ENCODE measurements around the gene OBSCN.

OBSCN gene

GRCh38 chr1:228211531-228212414 is 3.9 kb downstream of the OBSCN start:
- in situ Hi-C loops (cut with MboI; ENCODE audit: low sequenced_read_pairs, unreplicated experiment) = no loop called here
- TF ChIP-seq, protein P1, sequence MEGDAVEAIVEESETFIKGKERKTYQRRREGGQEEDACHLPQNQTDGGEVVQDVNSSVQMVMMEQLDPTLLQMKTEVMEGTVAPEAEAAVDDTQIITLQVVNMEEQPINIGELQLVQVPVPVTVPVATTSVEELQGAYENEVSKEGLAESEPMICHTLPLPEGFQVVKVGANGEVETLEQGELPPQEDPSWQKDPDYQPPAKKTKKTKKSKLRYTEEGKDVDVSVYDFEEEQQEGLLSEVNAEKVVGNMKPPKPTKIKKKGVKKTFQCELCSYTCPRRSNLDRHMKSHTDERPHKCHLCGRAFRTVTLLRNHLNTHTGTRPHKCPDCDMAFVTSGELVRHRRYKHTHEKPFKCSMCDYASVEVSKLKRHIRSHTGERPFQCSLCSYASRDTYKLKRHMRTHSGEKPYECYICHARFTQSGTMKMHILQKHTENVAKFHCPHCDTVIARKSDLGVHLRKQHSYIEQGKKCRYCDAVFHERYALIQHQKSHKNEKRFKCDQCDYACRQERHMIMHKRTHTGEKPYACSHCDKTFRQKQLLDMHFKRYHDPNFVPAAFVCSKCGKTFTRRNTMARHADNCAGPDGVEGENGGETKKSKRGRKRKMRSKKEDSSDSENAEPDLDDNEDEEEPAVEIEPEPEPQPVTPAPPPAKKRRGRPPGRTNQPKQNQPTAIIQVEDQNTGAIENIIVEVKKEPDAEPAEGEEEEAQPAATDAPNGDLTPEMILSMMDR (IDR thresholded peaks at IDR 0.05; ENCODE audit: borderline replicate concordance, control extremely low read depth, extremely low read depth, insufficient read depth, missing control alignments) = no peak

GRCh38 chr1:228212415-228212965 is 4.6 kb downstream of the OBSCN start:
- TF ChIP-seq, protein P1 (IDR thresholded peaks at IDR 0.05; ENCODE audit: borderline replicate concordance, control extremely low read depth, extremely low read depth, insufficient read depth, missing control alignments) = no peak
- in situ Hi-C loops (cut with MboI; ENCODE audit: low sequenced_read_pairs, unreplicated experiment) = no loop called here
- DNase-seq (ENCODE audit: low spot score) = no peak

More at GRCh38 chr1:228211531-228212414, 3.9 kb downstream of the OBSCN start:
- no peak for DNase-seq (ENCODE audit: low spot score)

DNA sequence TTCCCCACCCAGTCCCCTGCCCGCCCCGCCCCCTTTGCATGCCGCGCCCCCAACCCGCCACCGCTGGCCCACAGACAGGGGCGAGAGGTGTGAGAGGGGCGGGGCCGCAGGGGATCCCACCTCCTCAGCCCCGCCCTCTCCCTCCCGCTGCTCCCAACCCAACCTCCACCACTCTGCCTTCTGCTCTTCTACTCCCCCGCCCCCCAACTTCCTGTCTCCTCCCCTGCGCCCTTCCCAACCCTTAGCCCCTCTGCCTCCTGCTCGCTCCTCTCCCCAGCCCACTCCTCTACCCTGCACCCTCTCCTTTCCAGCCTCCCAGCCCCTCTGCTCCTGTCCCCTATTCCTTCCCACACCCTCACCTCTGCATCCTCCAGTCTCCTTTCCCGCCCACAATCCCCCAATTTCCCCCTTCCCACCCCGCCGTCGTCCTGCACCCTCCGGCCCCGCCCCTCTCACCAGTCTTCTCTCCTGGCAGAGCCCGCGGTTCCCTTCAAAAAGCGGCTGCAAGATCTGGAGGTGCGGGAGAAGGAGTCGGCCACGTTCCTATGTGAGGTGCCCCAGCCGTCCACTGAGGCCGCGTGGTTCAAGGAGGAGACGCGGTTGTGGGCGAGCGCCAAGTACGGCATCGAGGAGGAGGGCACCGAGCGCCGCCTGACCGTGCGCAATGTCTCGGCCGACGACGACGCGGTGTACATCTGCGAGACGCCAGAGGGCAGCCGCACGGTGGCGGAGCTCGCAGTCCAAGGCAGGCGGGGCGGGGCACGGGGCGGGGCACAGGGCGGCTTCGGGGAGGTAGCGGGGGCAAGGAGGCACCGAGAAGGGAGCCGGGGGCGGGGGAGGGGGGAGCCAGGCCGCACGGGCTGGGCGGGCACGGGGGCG is 5.4 kb downstream of the OBSCN start:
- in situ Hi-C loops (cut with MboI; ENCODE audit: low sequenced_read_pairs, unreplicated experiment) = no loop called here
- TF ChIP-seq, protein P1 (IDR thresholded peaks at IDR 0.05; ENCODE audit: borderline replicate concordance, control extremely low read depth, extremely low read depth, insufficient read depth, missing control alignments) = peak; percentile 85
- peak; percentile 94 for DNase-seq (ENCODE audit: low spot score)

DNA sequence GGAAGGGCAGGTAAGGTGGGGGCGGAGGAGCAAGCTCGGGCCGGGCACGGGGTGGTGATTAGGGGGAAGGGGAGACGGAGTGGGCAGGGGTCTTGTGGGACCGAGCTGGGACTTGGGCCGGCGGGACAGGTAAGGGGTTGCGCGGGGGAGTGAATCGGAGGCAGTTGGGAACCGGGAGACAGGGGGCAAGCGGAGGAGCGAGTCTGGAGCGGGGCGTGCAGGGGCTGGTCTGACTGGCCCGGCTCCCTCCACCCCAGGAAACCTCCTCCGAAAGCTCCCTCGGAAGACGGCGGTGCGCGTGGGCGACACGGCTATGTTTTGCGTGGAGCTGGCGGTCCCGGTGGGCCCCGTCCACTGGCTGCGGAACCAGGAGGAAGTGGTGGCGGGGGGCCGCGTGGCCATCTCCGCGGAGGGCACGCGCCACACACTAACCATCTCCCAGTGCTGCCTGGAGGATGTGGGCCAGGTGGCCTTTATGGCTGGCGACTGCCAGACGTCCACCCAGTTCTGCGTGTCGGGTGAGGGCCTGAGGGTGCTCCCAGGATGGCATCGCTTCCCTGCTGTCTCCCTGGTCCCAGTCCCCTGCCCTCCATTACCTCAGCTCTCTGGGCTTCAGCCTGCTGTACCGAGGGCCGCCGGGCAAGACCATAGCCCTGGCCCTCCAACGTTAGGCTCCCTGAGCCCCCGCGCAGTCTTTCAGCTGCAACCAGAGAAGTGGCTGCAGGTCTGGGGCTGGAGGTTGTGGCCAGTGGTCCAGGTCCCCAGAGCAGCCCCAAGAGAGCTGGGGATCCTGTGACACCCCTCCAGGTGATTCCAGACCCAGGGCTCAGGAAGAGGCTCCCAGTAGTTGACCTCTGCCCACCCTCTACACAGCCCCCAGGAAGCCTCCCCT is 6.3 kb downstream of the OBSCN start:
- TF ChIP-seq, protein P1 (IDR thresholded peaks at IDR 0.05; ENCODE audit: borderline replicate concordance, control extremely low read depth, extremely low read depth, insufficient read depth, missing control alignments) = no peak
- in situ Hi-C loops (cut with MboI; ENCODE audit: low sequenced_read_pairs, unreplicated experiment) = no loop called here
- DNase-seq (ENCODE audit: low spot score) = no peak

GRCh38 chr1:228214921-228215662 is 7.2 kb downstream of the OBSCN start:
- DNase-seq (ENCODE audit: low spot score) = no peak
- in situ Hi-C loops (cut with MboI; ENCODE audit: low sequenced_read_pairs, unreplicated experiment) = no loop called here
- TF ChIP-seq, protein P1 (IDR thresholded peaks at IDR 0.05; ENCODE audit: borderline replicate concordance, control extremely low read depth, extremely low read depth, insufficient read depth, missing control alignments) = no peak
